Measurements from ENCODE around the gene IRF2BP1.
A peak's percentile ranks its signal among the peaks of the same experiment; 100 is the strongest.

Gene IRF2BP1

GRCh38 chr19:45879971-45880370 is 6.0 kb downstream of the IRF2BP1 start:
- Histone ChIP-seq H3K27me3 (peaks cover 0 to 17% (median 0%) of the 10 kb centered on the region in 11 experiments; a peak in 2 of 22 replicates), H4K20me1 (peaks cover 20 to 41% (median 31%) of the 10 kb centered on the region in 11 experiments; a peak in 20 of 22 replicates), H3K4me1 (peaks cover 46 to 87% (median 77%) of the 10 kb centered on the region in 10 experiments), H3K9ac (no peak overlapping the region), H3K36me3 (peaks cover 0 to 13% (median 11%) of the 10 kb centered on the region in 11 experiments; a peak in 11 of 22 replicates), H3K4me2 (0 out of 22 replicates have a peak overlapping the region, but pooled peaks of 2 of the 11 experiments have one; percentile 90 to 95), H3K9me3 (replicated peaks in 1 of 11) (no peaks in the 10 kb centered on the region), H3K27ac (no peak overlapping the region), H3K4me3 (no peak overlapping the region)
- TF ChIP-seq Cebpa-rat (IDR thresholded peaks at IDR 0.05) = no peak

- no peak for TF ChIP-seq Cebpa-rat (IDR thresholded peaks at IDR 0.05)
- peak overlapping the region in 10 of 11 experiments; percentile 26 to 99 (median 98); a peak in 16 of 22 replicates for H3K4me2 ChIP-seq
- peak overlapping the region in 5 of 11 experiments; percentile 5 to 45 (median 32); a peak in 6 of 22 replicates for H3K9ac ChIP-seq
- no peak overlapping the region for H3K4me3 ChIP-seq
- peaks cover 0 to 4% (median 3%) of the 10 kb centered on the region in 11 experiments; a peak in 10 of 22 replicates for H3K36me3 ChIP-seq
- H4K20me1 ChIP-seq = peaks cover 11 to 32% (median 22%) of the 10 kb centered on the region in 11 experiments; a peak in 19 of 22 replicates
- peaks cover 37 to 81% (median 69%) of the 10 kb centered on the region in 10 experiments for H3K4me1 ChIP-seq
- peaks cover 0 to 17% (median 0%) of the 10 kb centered on the region in 11 experiments; a peak in 2 of 22 replicates for H3K27me3 ChIP-seq
- H3K27ac ChIP-seq = no peak overlapping the region
- no peaks in the 10 kb centered on the region for H3K9me3 ChIP-seq (replicated peaks in 1 of 11)
Measured at GRCh38 chr19:45879055-45879454, 6.9 kb downstream of the IRF2BP1 start.

- peak overlapping the region; percentile 78 to 99 (median 97) for H3K4me2 ChIP-seq
- no peak for TF ChIP-seq Cebpa-rat (IDR thresholded peaks at IDR 0.05)
Measured at GRCh38 chr19:45878043-45878794, 7.7 kb downstream of the IRF2BP1 start.

GRCh38 chr19:45876411-45877197 is 9.3 kb downstream of the IRF2BP1 start:
- Histone ChIP-seq H3K27ac (peak overlapping the region; percentile 45 to 80 (median 72); a peak in 21 of 22 replicates), H3K9me3 (replicated peaks in 1 of 11) (no peaks in the 10 kb centered on the region), H4K20me1 (peaks cover 0 to 9% (median 0%) of the 10 kb centered on the region in 11 experiments; a peak in 8 of 22 replicates), H3K9ac (peak overlapping the region; percentile 67 to 88 (median 76)), H3K27me3 (peaks cover 0 to 17% (median 0%) of the 10 kb centered on the region in 11 experiments; a peak in 2 of 22 replicates), H3K4me1 (peaks cover 22 to 59% (median 50%) of the 10 kb centered on the region in 10 experiments), H3K4me3 (peak overlapping the region in 8 of 10 experiments; percentile 49 to 64 (median 54); a peak in 17 of 20 replicates), H3K4me2 (peak overlapping the region; percentile 78 to 99 (median 97)), H3K36me3 (no peaks in the 10 kb centered on the region)
- TF ChIP-seq Cebpa-rat (IDR thresholded peaks at IDR 0.05) = no peak

More at GRCh38 chr19:45878043-45878794, 7.7 kb downstream of the IRF2BP1 start:
- H3K9ac ChIP-seq = peak overlapping the region in 1 of 11 experiments; percentile 75; a peak in 1 of 22 replicates
- peaks cover 0 to 17% (median 0%) of the 10 kb centered on the region in 11 experiments; a peak in 2 of 22 replicates for H3K27me3 ChIP-seq
- H3K4me1 ChIP-seq = peaks cover 30 to 75% (median 62%) of the 10 kb centered on the region in 10 experiments
- no peaks in the 10 kb centered on the region for H3K36me3 ChIP-seq
- no peak overlapping the region for H3K27ac ChIP-seq
- peaks cover 5 to 25% (median 16%) of the 10 kb centered on the region in 11 experiments; a peak in 19 of 22 replicates for H4K20me1 ChIP-seq
- H3K4me3 ChIP-seq = no peak overlapping the region
- no peaks in the 10 kb centered on the region for H3K9me3 ChIP-seq (replicated peaks in 1 of 11)

GRCh38 chr19:45876161-45876410 is 9.9 kb downstream of the IRF2BP1 start:
- no peak for TF ChIP-seq Cebpa-rat (IDR thresholded peaks at IDR 0.05)
- Histone ChIP-seq H3K27ac (peak overlapping the region in 9 of 11 experiments; percentile 65 to 80 (median 73); a peak in 17 of 22 replicates), H3K9ac (peak overlapping the region; percentile 67 to 88 (median 76); a peak in 19 of 22 replicates)

GRCh38 chr19:45874620-45874966 is 11.3 kb downstream of the IRF2BP1 start:
- Histone ChIP-seq H3K9ac (no peak overlapping the region), H3K4me1 (peaks cover 22 to 53% (median 46%) of the 10 kb centered on the region in 10 experiments), H3K36me3 (no peaks in the 10 kb centered on the region), H3K4me3 (no peak overlapping the region), H3K27me3 (peaks cover 0 to 17% (median 0%) of the 10 kb centered on the region in 11 experiments; a peak in 2 of 22 replicates), H3K9me3 (replicated peaks in 1 of 11) (no peaks in the 10 kb centered on the region), H3K4me2 (peak overlapping the region in 3 of 11 experiments; percentile 98 to 99 (median 98); a peak in 1 of 22 replicates), H4K20me1 (0 out of 22 replicates have a peak, but pooled peaks cover 0 to 4% (median 0%) of the 10 kb centered on the region in 11 experiments), H3K27ac (no peak overlapping the region)
- no peak for TF ChIP-seq Cebpa-rat (IDR thresholded peaks at IDR 0.05)

More at GRCh38 chr19:45876161-45876410, 9.9 kb downstream of the IRF2BP1 start:
- Histone ChIP-seq H3K4me2 (peak overlapping the region; percentile 78 to 99 (median 97)), H4K20me1 (peaks cover 0 to 4% (median 0%) of the 10 kb centered on the region in 11 experiments; a peak in 1 of 22 replicates), H3K4me1 (peaks cover 22 to 56% (median 49%) of the 10 kb centered on the region in 10 experiments), H3K27me3 (peaks cover 0 to 17% (median 0%) of the 10 kb centered on the region in 11 experiments; a peak in 2 of 22 replicates), H3K36me3 (no peaks in the 10 kb centered on the region), H3K4me3 (peak overlapping the region in 7 of 10 experiments; percentile 49 to 64 (median 55); a peak in 8 of 20 replicates), H3K9me3 (replicated peaks in 1 of 11) (no peaks in the 10 kb centered on the region)

GRCh38 chr19:45873219-45873772 is 12.6 kb downstream of the IRF2BP1 start:
- no peak for TF ChIP-seq Cebpa-rat (IDR thresholded peaks at IDR 0.05)
- Histone ChIP-seq H4K20me1 (0 out of 22 replicates have a peak, but pooled peaks cover 0 to 4% (median 0%) of the 10 kb centered on the region in 11 experiments), H3K4me3 (no peak overlapping the region), H3K9me3 (replicated peaks in 1 of 11) (no peaks in the 10 kb centered on the region), H3K27me3 (peaks cover 0 to 7% (median 0%) of the 10 kb centered on the region in 11 experiments; a peak in 2 of 22 replicates), H3K4me1 (peaks cover 22 to 41% (median 33%) of the 10 kb centered on the region in 10 experiments), H3K9ac (no peak overlapping the region), H3K4me2 (peak overlapping the region in 2 of 11 experiments; percentile 15 to 18; a peak in 1 of 22 replicates), H3K27ac (no peak overlapping the region), H3K36me3 (no peaks in the 10 kb centered on the region)
